NCI-H345 (cell line): ENCODE data around the gene RBMS3.
"Not testable (repeated sequence)": the region's sequence is repeated elsewhere in the genome, so short reads cannot be mapped to it uniquely, and the experiment has no call there.

Source experiments
- DNase-seq: peaks from one replicate; lab custom pipeline; 2025; lab: John Stamatoyannopoulos, UW

The RBMS3 gene

GRCh38 chr3:29385046-29385830, 104.4 kb downstream of the RBMS3 start:
- DNase-seq, result no peak

- no peak for DNase-seq
These were observed 108.5 kb downstream of the RBMS3 start for GRCh38 chr3:29389362-29389761.

GRCh38 chr3:29392625-29393388, 111.9 kb downstream of the RBMS3 start:
- DNase-seq, result no peak

- DNase-seq, result not testable (repeated sequence)
These were observed 113.1 kb downstream of the RBMS3 start for GRCh38 chr3:29393946-29394345.

- no peak for DNase-seq
These were observed 116.5 kb downstream of the RBMS3 start for GRCh38 chr3:29397406-29397805.

GRCh38 chr3:29398787-29399186, 117.9 kb downstream of the RBMS3 start:
- DNase-seq, result no peak

- DNase-seq, result no peak
These were observed 125.5 kb downstream of the RBMS3 start for GRCh38 chr3:29406291-29406832.

GRCh38 chr3:29408676-29409075, 127.8 kb downstream of the RBMS3 start:
- DNase-seq, result no peak

GRCh38 chr3:29409409-29409808, 128.5 kb downstream of the RBMS3 start:
- no peak for DNase-seq

GRCh38 chr3:29410220-29410619, 129.3 kb downstream of the RBMS3 start:
- no peak for DNase-seq

- no peak for DNase-seq
These were observed 130.0 kb downstream of the RBMS3 start for GRCh38 chr3:29410660-29411405.

GRCh38 chr3:29412110-29412509, 131.2 kb downstream of the RBMS3 start:
- DNase-seq, result no peak

GRCh38 chr3:29414468-29415224, 133.8 kb downstream of the RBMS3 start:
- no peak for DNase-seq

- DNase-seq, result no peak
These were observed 134.8 kb downstream of the RBMS3 start for GRCh38 chr3:29415482-29416223.

- no peak for DNase-seq
These were observed 135.6 kb downstream of the RBMS3 start for GRCh38 chr3:29416514-29416913.

- DNase-seq, result no peak
These were observed 139.2 kb downstream of the RBMS3 start for GRCh38 chr3:29420106-29420505.

- DNase-seq, result no peak
These were observed 145.7 kb downstream of the RBMS3 start for GRCh38 chr3:29426302-29427226.

- DNase-seq, result no peak
These were observed 146.6 kb downstream of the RBMS3 start for GRCh38 chr3:29427266-29428103.
